ENCODE data around the gene CCDC92B. TPM values are rescaled to one million over a fixed set of nuclear protein-coding genes. Genes with fewer than 3 reads are reported as not detected.
A peak's percentile ranks its signal among the peaks of the same experiment; 100 is the strongest.

The CCDC92B gene
- total RNA-seq, 1 donor from 2014 or later: 0.35 TPM

DNA sequence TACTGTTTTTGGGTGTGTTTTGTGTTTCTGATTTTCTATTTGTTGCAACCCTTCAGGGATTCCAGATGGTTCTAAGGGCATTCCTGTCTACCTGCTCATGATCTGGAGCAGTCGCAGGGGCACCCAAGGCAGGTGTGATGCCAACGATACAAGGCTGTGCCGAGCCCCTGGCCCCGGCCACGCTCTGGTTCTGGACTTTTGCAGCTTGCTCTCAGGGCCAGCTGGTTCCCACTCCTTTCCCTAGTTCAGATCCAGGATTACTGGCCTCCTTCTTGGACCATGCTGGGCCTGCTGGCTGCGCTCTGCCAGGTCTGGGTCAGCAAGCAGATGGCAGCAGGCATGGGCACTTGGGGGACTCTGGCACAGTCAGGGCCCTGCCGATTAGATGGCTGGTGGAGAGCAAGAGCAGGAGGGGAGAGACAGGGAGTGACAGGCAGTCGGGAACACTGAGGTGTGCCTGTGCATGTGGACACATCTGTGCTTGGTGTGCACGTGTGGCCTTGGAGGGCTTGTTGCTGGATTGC, 31.5 kb upstream of the CCDC92B start:
- Mint-ChIP-seq H3K9me3 (no peaks in the 10 kb centered on the region), H3K27me3 (ENCODE audit: low read depth) (peaks cover 25% of the 10 kb centered on the region), H3K36me3 (ENCODE audit: low read depth) (no peaks in the 10 kb centered on the region), H3K4me1 (peaks cover 4% of the 10 kb centered on the region), H3K4me3 (no peak overlapping the region), H3K27ac (ENCODE audit: unreplicated experiment) (no peak overlapping the region)
- TF ChIP-seq, protein P1, sequence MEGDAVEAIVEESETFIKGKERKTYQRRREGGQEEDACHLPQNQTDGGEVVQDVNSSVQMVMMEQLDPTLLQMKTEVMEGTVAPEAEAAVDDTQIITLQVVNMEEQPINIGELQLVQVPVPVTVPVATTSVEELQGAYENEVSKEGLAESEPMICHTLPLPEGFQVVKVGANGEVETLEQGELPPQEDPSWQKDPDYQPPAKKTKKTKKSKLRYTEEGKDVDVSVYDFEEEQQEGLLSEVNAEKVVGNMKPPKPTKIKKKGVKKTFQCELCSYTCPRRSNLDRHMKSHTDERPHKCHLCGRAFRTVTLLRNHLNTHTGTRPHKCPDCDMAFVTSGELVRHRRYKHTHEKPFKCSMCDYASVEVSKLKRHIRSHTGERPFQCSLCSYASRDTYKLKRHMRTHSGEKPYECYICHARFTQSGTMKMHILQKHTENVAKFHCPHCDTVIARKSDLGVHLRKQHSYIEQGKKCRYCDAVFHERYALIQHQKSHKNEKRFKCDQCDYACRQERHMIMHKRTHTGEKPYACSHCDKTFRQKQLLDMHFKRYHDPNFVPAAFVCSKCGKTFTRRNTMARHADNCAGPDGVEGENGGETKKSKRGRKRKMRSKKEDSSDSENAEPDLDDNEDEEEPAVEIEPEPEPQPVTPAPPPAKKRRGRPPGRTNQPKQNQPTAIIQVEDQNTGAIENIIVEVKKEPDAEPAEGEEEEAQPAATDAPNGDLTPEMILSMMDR (conservative IDR thresholded peaks at IDR 0.05): no peak
- no peak for DNase-seq (ENCODE audit: low read depth, low spot score)

DNA sequence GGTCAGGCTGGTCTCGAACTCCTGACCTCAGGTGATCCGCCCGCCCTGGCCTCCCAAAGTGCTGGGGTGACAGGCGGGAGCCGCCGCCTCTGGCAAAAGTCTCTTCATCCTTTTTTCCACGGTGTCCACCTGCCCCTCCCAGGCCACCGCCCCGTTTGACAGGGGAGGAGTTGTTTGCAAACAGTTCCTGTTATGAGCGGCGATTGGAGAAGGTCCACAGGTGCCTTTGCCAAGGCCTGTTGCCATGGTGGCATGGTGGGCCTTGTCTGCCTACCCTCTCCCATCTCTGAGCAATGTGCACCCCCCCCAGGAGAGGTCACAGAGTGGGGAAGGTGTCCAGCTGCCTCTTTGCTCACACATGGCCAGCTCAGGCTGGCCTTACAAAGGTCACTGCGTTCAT, 30.8 kb upstream of the CCDC92B start:
- H3K36me3 Mint-ChIP-seq (ENCODE audit: low read depth): no peaks in the 10 kb centered on the region
- H3K9me3 Mint-ChIP-seq: no peaks in the 10 kb centered on the region
- TF ChIP-seq, protein P1 (conservative IDR thresholded peaks at IDR 0.05): no peak
- H3K27ac Mint-ChIP-seq (ENCODE audit: unreplicated experiment): no peak overlapping the region
- no peak overlapping the region for H3K4me3 Mint-ChIP-seq
- no peak for DNase-seq (ENCODE audit: low read depth, low spot score)
- H3K27me3 Mint-ChIP-seq (ENCODE audit: low read depth): peaks cover 32% of the 10 kb centered on the region
- H3K4me1 Mint-ChIP-seq: peaks cover 8% of the 10 kb centered on the region

GRCh38 chr17:2779545-2779944, 30.1 kb upstream of the CCDC92B start:
- H3K27me3 Mint-ChIP-seq (ENCODE audit: low read depth): peaks cover 39% of the 10 kb centered on the region
- TF ChIP-seq, protein P1 (conservative IDR thresholded peaks at IDR 0.05): no peak
- H3K36me3 Mint-ChIP-seq (ENCODE audit: low read depth): no peaks in the 10 kb centered on the region
- no peak overlapping the region for H3K4me3 Mint-ChIP-seq
- no peaks in the 10 kb centered on the region for H3K9me3 Mint-ChIP-seq
- DNase-seq (ENCODE audit: low read depth, low spot score): no peak
- H3K4me1 Mint-ChIP-seq: peaks cover 8% of the 10 kb centered on the region
- no peak overlapping the region for H3K27ac Mint-ChIP-seq (ENCODE audit: unreplicated experiment)

- DNase-seq (ENCODE audit: low read depth, low spot score): no peak
- Mint-ChIP-seq H3K27me3 (ENCODE audit: low read depth) (peaks cover 46% of the 10 kb centered on the region), H3K9me3 (no peaks in the 10 kb centered on the region), H3K4me1 (peaks cover 8% of the 10 kb centered on the region), H3K36me3 (ENCODE audit: low read depth) (no peaks in the 10 kb centered on the region), H3K4me3 (peak overlapping the region; percentile 15), H3K27ac (ENCODE audit: unreplicated experiment) (no peak overlapping the region)
- TF ChIP-seq, protein P1 (conservative IDR thresholded peaks at IDR 0.05): no peak
Measured at GRCh38 chr17:2778489-2778888, 29.0 kb upstream of the CCDC92B start.

DNA sequence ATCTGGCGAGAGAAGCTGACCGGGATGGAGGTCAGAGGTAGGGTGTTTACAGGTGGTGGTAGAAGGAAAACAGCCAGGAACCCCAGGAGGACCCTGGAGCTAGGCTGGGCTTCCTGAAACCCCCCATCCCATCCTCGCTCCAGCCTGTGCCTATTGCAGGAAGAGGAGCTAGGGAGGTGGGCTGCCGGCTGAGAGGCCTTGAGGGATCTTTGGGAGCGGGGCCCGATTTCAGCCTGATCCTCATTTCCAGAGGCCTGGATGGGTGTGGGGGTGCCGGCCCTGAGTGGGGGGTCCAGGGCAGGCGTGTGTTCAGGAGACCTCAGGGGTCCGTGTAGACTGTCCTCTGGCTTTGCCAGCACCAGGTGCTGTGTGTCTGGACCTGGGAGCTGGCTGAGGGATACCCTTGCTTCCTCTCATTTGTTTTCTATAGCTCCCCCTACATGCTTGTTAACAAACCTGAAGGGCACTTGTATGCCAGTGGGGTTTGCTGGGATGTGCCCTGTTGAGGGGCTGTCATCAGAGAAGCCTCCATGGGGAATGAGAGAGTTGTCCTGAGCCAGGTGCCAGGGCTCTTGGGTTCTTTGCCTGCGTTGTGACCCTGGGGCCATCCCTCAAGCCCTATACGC, 27.9 kb upstream of the CCDC92B start:
- no peak for DNase-seq (ENCODE audit: low read depth, low spot score)
- Mint-ChIP-seq H3K4me1 (peaks cover 8% of the 10 kb centered on the region), H3K27me3 (ENCODE audit: low read depth) (peaks cover 55% of the 10 kb centered on the region), H3K9me3 (no peaks in the 10 kb centered on the region), H3K27ac (ENCODE audit: unreplicated experiment) (no peak overlapping the region), H3K36me3 (ENCODE audit: low read depth) (no peaks in the 10 kb centered on the region), H3K4me3 (peak overlapping the region; percentile 78)
- TF ChIP-seq, protein P1 (conservative IDR thresholded peaks at IDR 0.05): no peak

Measured in neural crest cell (in vitro differentiated cells).